Body of pancreas (tissue), 4 donors: Measurements from ENCODE around the gene CLEC2D. TPM values are rescaled to one million over a fixed set of nuclear protein-coding genes. Genes with fewer than 3 reads are reported as not detected.
A peak's percentile ranks its signal among the peaks of the same experiment; 100 is the strongest.

Experiments
- ATAC-seq: fragments of 150-250 bp; one replicate; pipeline ENCODE4 v1.9.1; 2016
- DNase-seq, 4 donors: peaks; one replicate each; pipeline ENCODE4 v3.0.0-alpha.2; 2019
- H3K27ac ChIP-seq, 4 donors: fragments of 200-600 bp; sonication (generic); 1 replicate in 3 of 4; 2 replicates in 1 of 4; pipeline versions ENCODE4 v1.5.1 to v1.6.1; 2016 to 2019; ENCODE audit warnings: mild to moderate bottlenecking in 1 of 4, mixed read lengths in 1 of 4, moderate library complexity in 1 of 4
- H3K27me3 ChIP-seq, 2 donors: fragments of 200-600 bp; sonication (generic); one replicate each; pipeline ENCODE4 v1.6.0; 2016; ENCODE audit warnings: mild to moderate bottlenecking in 1 of 2
- H3K36me3 ChIP-seq, 2 donors: fragments of 200-600 bp; sonication (generic); replicated peaks in 1 of 2; 2 replicates each; pipeline ENCODE4 v1.5.1; 2016; ENCODE audit warnings: low read depth in 2 of 2; ENCODE audit not compliant: insufficient read depth in 1 of 2
- H3K4me1 ChIP-seq: fragments of 200-600 bp; sonication (generic); one replicate; pipeline ENCODE4 v1.6.0; 2016
- H3K4me3 ChIP-seq, 2 donors: fragments of 200-600 bp; sonication (generic); 1 replicate in 1 of 2; 2 replicates in 1 of 2; pipeline ENCODE4 v1.5.1; 2016 to 2019
- H3K9me3 ChIP-seq, 3 donors: fragments of 200-600 bp; sonication (generic); 1 replicate in 2 of 3; 2 replicates in 1 of 3; pipeline ENCODE4 v1.5.1; 2016
- POLR2A ChIP-seq, 3 donors: fragments of 450-650 bp; IDR thresholded peaks; one replicate each; pipeline ENCODE4 v1.6.1; 2016; ENCODE audit warnings: antibody characterized with exemption in 3 of 3, mild to moderate bottlenecking in 2 of 3
- WGBS, 2 donors: methylation state at CpG; one replicate each; pipeline ENCODE4 v1.1.5; 2017; 5-methylcytosine and 5-hydroxymethylcytosine counted together
- intact Hi-C: fragments of 100-400 bp; cut with DNase I; formaldehyde crosslinking; loops from one replicate; pipeline ENCODE4 v1.15.1; 2023
- total RNA-seq, 2 donors: library from RNA; depleted of rRNA; stranded (reverse); fragments of >200 nt; gene quantifications; one replicate each; pipeline ENCODE4 v1.1.0, GENCODE V29; 2016
- TF ChIP-seq, protein P1 (sequence below), 7 experiments: fragments of 450-650 bp in 4 of 7; fragments of 200-600 bp in 3 of 7; sonication (generic) in 3 of 7; IDR thresholded peaks; one replicate each; pipeline ENCODE4 v1.5.1; 2016 to 2019; ENCODE audit warnings: antibody characterized with exemption in 7 of 7

Gene CLEC2D
- total RNA-seq, 2 donors from 2014 or later, result 5.3 to 7.5 TPM

DNA sequence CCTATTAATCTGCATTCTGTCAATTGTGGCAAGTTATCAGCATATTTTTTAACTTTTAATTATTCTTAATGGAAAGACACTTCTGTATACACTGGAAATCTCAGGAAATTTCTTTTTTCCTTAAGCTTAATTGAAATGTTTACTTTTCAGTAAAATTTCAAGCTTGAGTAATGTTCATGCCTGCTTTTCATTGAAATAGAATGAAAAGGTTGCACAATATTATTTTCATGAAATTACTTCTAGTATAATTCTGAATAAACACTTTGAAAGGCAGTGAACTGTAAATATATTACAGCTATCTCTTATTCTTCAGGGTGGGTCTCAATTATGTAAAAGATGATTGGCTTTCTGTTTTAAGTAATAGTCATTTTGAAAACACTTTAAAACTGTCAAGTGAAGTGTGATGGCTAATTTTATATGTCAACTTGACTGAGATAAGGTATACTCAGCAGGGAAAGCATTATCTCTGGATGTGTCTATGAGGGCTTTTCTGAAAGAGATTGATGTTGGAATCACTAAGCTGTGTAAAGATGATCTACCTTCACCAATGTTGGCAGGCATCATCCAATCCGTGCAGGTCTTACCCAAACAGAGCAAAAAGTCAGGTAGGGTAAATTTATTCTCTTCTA, 29.9 kb downstream of the CLEC2D start:
- no peaks in the 10 kb centered on the region for H3K4me1 ChIP-seq
- DNase-seq, result no peak
- 52 to 64% methylated on average over 1 of the region's 1 CpG for WGBS, 2 donors
- TF ChIP-seq POLR2A (IDR thresholded peaks at IDR 0.05), result no peak
- TF ChIP-seq, protein P1, sequence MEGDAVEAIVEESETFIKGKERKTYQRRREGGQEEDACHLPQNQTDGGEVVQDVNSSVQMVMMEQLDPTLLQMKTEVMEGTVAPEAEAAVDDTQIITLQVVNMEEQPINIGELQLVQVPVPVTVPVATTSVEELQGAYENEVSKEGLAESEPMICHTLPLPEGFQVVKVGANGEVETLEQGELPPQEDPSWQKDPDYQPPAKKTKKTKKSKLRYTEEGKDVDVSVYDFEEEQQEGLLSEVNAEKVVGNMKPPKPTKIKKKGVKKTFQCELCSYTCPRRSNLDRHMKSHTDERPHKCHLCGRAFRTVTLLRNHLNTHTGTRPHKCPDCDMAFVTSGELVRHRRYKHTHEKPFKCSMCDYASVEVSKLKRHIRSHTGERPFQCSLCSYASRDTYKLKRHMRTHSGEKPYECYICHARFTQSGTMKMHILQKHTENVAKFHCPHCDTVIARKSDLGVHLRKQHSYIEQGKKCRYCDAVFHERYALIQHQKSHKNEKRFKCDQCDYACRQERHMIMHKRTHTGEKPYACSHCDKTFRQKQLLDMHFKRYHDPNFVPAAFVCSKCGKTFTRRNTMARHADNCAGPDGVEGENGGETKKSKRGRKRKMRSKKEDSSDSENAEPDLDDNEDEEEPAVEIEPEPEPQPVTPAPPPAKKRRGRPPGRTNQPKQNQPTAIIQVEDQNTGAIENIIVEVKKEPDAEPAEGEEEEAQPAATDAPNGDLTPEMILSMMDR (IDR thresholded peaks at IDR 0.05), result no peak
- no peak overlapping the region for H3K4me3 ChIP-seq
- peak overlapping the region in 1 of 4 donors; percentile 23 for H3K27ac ChIP-seq
- no peaks in the 10 kb centered on the region for H3K27me3 ChIP-seq
- no peaks in the 10 kb centered on the region for H3K9me3 ChIP-seq
- intact Hi-C loops, result no loop called here
- no peaks in the 10 kb centered on the region for H3K36me3 ChIP-seq
- ATAC-seq, result no peak

DNA sequence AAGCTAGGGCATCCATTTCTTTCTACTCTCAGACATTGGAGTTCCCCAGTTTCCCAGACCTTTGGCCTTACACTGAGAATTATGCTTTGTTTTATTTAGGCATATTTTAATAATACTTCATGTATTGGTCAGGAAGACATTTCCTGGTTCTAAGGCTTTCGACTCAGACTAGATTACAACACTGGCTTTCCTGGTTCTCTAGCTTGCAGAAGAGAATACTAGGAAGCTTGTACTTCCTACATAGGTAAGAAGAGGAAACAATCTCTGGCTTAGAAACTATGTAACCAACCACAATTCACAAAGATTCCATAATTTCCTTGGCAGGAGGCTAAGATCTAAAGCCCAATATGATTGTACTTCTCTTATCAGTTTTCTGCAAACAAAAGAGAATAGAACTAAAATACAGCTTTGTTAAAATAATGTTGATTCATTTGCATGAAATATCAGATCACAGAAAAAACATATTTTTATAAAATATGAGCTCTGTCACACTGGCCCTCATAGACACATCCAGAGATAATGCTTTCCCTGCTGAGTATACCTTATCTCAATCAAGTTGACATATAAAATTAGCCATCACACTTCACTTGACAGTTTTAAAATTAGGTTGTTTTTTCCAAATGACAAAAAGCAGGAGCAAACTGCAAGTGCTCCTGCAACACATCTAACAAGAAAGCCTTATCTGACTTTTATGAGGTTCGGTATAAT, 30.5 kb downstream of the CLEC2D start:
- DNase-seq (no peak), ATAC-seq (no peak)
- Histone ChIP-seq H3K9me3 (no peaks in the 10 kb centered on the region), H3K27me3 (no peaks in the 10 kb centered on the region), H3K36me3 (no peaks in the 10 kb centered on the region), H3K4me3 (no peak overlapping the region), H3K27ac (peak overlapping the region in 1 of 4 donors; percentile 23), H3K4me1 (no peaks in the 10 kb centered on the region)
- TF ChIP-seq POLR2A (IDR thresholded peaks at IDR 0.05), result no peak
- TF ChIP-seq, protein P1 (IDR thresholded peaks at IDR 0.05), result no peak
- 60 to 61% methylated on average over 2 of the region's 2 CpGs for WGBS, 2 donors
- intact Hi-C loops, result loop anchor here (10.0 kb wide), 1 partner anchor 65 kb away; no protein-coding TSS in a partner anchor

DNA sequence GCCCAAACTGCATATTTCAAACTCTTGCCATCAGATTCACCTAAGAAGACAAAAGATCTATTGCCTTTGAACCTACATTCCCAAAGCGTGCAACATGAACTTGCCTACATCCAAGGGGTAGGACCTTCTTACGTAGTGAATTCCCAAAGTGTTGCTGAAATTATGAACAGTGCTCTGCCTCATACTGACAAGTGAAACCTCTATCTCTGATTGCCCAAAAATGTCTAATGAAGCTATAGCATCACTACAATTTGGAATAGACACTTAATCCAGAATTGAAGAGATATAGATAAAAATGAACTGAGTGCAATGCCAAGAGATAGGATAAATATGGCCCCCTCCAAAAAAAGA, 31.1 kb downstream of the CLEC2D start:
- Histone ChIP-seq H3K27ac (no peak overlapping the region), H3K4me3 (no peak overlapping the region), H3K27me3 (no peaks in the 10 kb centered on the region), H3K36me3 (no peaks in the 10 kb centered on the region), H3K4me1 (no peaks in the 10 kb centered on the region), H3K9me3 (no peaks in the 10 kb centered on the region)
- no peak for ATAC-seq
- no peak for TF ChIP-seq POLR2A (IDR thresholded peaks at IDR 0.05)
- TF ChIP-seq, protein P1 (IDR thresholded peaks at IDR 0.05), result no peak
- intact Hi-C loops, result loop anchor here (10.0 kb wide), 1 partner anchor 66 kb away; no protein-coding TSS in a partner anchor
- WGBS, 2 donors, result 77 to 93% methylated on average over 2 of the region's 2 CpGs
- no peak for DNase-seq

DNA sequence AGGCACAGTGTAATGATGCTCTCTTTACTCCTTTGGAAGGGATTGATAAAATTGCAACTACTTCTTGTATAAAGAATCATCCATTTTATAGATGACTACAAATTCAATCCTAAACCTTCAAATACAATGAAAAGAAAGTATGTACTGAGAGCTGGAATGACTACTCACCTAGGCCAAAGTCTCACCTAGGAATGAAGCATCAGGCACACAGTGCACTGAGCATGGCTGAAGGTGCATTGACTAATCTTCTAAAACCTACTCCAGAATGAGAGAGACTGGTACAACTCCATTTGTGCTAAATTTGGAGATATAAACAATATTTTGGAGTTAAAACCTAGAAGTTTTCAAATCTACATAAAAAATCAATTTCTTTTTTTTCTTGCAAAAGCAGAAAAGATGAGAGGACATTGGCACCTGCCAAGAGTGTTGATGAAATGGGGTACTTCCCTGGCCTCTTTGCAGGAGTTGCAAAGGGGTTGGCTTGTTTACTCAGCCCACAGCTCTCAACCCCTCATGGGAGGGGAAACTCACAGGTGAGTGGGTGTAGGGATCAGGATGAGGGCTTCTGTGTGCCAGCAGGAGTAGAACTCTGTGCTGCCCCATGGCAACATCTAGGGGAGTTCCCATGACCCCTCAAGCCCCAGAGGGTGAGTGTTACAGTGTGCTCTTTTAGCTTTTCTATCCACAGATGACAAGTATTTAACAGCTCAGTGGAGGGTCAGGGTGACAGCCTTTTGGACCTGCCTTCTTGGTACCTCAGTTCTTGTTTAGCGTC, 32.1 kb downstream of the CLEC2D start:
- Histone ChIP-seq H3K27me3 (no peaks in the 10 kb centered on the region), H3K9me3 (no peaks in the 10 kb centered on the region), H3K27ac (no peak overlapping the region), H3K4me3 (no peak overlapping the region), H3K36me3 (no peaks in the 10 kb centered on the region), H3K4me1 (no peaks in the 10 kb centered on the region)
- DNase-seq (no peak), ATAC-seq (no peak)
- 67 to 96% methylated on average over 1 of the region's 1 CpG for WGBS, 2 donors
- TF ChIP-seq POLR2A (IDR thresholded peaks at IDR 0.05), result no peak
- TF ChIP-seq, protein P1 (IDR thresholded peaks at IDR 0.05), result no peak
- intact Hi-C loops, result loop anchor here (10.0 kb wide), 1 partner anchor 67 kb away; no protein-coding TSS in a partner anchor
